ENCODE measurements around the gene AP5Z1.

Gene AP5Z1, protein sequence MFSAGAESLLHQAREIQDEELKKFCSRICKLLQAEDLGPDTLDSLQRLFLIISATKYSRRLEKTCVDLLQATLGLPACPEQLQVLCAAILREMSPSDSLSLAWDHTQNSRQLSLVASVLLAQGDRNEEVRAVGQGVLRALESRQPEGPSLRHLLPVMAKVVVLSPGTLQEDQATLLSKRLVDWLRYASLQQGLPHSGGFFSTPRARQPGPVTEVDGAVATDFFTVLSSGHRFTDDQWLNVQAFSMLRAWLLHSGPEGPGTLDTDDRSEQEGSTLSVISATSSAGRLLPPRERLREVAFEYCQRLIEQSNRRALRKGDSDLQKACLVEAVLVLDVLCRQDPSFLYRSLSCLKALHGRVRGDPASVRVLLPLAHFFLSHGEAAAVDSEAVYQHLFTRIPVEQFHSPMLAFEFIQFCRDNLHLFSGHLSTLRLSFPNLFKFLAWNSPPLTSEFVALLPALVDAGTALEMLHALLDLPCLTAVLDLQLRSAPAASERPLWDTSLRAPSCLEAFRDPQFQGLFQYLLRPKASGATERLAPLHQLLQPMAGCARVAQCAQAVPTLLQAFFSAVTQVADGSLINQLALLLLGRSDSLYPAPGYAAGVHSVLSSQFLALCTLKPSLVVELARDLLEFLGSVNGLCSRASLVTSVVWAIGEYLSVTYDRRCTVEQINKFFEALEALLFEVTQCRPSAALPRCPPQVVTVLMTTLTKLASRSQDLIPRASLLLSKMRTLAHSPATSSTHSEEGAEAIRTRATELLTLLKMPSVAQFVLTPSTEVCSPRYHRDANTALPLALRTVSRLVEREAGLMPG

DNA sequence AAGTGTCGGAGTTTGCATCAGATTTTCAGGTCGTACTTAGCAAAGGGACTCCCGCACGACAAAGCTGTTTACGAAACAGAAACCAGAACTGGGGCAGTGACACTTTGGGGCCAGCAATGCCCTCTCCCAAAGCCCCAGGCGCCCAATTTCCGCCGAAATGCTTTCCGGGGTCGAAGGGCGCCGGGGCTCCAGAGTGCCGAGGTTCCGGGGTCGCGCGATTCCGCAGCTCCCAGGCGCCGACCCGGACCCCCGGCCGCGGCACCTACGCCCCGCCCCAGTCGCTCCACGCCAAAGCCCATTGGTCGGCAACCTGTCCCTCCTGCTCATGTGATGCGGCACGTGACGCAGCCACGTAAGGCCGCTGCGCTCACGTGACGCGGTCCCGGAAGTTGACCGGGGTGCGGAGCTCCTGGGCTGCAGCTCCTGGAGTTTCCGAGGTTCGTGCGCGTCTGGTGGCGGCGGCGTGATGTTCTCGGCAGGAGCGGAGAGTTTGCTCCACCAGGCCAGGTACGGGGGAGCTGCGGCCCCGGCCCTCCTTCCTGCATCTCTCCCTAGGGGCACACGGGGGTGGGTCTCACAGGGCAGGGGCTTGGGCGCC, at the start of gene AP5Z1:
TSS of gene AP5Z1 (plus strand) at position 374 of the 598 bp plus-strand sequence. CDS start at position 467, 93 bp downstream.
- peak; percentile 99 for DNase-seq

DNA sequence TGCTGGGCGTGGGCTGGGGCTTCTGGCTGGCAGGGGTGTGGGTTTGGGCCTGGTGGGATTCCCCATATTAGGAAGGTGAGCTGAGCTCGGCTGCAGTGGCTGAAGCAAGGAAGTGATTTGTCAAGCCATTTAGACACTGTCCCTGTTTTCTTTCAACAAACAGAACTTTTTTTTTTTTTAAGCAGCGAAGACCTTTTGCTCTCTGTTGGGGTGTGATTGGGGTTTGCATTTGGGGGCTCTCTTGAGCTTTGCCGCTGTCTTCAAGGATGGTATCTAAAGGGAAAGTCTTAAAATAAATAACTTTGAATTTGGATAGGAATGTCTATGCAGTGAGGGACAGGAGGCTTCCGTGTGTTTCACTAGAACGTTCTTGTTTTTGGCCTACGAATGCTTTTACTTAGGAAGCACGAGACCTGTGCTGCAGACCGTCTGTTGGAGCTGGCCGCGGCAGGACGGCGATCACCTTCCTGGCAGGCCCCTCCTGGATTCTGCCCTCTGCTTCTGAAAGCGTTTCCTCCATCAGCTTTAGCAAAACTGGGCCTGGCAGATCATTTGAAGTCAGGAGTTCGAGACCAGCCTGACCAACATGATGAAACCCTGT, 49.5 kb upstream of the AP5Z1 start:
- DNase-seq = no peak

DNA sequence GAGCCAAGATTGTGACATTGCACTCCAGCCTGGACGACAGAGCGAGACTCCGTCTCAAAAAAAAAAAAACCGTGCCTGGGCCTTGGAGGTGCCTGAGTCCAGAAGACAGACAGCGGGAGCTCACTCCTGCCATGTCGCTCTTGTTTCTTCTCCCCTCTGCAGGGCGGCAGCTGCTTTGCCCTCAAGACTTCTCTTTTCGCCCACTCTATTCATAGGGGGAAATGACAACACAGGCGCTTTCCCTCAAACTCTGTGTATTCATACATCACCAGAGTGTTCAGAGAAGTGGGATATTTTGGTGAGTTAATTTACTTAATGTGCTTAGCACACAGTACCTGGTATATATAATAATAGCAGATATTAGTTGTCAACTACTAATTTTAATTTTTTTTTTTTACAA, 48.9 kb upstream of the AP5Z1 start:
- DNase-seq = peak; percentile 54

DNA sequence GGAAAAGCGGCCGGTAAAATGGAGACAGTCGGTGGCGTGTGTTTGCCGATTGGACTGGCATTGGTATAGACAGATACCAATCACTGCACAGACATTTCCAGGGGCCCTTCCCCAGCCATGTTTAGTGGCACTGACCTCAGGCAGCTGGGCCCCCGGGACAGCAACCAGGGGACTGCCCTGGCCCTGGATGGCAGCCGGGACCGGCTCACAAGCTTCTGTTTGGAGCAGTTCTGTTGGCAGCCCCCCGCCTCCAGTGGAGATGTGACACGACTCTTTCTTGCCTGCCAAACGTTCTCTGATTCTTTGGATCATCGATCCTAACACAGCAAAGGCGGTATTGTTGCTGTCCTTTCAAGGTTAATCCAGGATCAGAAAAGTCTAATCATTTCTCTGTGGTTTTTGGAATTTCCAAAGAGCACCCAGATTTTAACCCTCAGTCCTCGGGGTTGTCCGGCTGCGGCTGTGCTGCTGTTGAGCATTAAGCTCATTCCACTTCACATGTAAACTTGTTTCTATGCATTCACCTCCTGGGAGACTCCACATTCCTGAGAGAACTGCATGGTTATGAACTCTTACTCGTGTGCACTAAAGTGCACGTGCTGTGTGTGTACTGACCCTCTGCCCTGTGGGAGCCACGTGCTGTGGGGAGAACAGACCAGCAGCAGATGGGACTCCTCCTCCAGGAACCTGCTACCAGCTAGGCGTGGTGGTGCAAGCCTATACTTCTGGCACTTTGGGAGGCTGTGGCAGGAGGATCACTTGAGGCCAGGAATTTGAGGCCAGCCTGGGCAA, 47.3 kb upstream of the AP5Z1 start:
- no peak for DNase-seq

DNA sequence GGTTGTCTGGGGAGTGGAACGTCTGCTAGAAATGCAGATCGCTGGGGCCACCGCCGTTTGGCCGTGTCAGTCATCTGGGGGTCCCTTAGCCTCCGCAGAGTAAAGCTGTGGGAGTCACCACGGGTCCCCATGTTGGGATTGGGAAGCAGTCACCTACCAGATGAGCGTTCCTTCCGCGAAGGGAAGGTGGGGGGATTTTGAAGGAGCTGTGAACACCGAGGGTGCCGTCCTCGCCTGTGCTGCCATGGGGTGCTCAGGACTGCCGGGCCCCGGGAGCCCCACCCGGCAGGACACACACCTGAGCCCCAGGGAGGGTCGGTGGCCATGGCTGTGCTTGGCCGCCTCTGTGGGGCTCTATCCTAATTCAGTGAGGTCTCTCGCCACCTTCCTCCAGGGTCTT, 46.2 kb upstream of the AP5Z1 start:
- no peak for DNase-seq

DNA sequence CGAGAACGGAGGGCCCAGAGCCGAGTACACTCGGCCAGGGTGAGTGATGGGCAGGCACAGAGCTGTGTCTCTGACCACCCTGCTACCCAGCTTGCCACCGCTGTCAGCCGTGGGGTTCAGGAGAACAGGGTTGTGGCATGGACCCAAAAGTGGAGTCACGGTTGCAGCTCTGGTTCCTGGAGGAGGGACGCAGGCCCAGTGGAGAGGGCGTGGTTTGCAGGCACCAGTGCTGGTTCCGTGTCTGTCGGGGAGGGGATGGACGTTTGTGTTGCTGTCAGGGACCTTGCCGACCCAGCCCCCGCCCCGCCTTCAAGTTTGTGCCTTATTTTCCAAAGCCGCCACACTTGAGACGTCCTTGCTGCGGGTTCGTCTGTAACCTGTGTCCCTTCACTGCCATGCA, 45.1 kb upstream of the AP5Z1 start:
- no peak for DNase-seq

DNA sequence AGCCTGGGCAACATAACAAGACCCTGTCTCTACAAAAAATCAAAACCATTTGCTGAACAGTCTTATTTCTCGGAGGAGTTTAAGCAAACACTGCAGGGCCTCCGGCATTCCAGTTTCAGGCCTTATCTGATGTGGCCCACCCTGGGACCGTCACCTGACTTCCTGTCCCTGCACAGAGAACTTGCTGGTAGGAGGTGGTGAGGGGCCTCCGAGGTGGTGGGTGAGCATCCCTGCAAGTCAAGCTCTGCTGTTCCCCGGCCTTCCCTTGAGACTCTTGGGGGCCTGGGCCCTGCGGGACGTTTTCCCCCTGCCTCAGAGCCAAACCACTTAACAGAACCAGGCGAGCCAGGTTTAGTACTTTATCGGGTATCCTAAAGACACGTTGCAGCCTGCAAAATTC, 44.5 kb upstream of the AP5Z1 start:
- DNase-seq = no peak

DNA sequence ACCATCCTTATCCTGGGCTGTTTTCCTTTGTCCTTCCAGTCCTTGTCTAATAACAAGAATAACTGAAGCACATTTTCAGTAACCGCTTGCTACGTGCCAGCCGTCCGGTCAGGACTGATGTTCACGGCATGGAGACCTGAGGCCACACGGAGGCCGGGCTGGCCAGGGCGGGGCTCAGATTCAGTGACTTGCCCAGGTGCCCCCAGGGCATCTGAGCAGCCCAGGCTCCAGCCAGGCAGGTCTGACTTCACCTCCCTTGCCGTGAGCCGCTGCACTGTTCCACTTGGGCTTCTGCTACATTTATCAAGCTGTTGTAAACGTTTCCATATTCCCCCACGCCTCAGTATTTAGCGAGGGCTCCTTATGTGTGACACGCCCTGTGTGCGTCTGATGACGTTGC, 43.6 kb upstream of the AP5Z1 start:
- no peak for DNase-seq

DNA sequence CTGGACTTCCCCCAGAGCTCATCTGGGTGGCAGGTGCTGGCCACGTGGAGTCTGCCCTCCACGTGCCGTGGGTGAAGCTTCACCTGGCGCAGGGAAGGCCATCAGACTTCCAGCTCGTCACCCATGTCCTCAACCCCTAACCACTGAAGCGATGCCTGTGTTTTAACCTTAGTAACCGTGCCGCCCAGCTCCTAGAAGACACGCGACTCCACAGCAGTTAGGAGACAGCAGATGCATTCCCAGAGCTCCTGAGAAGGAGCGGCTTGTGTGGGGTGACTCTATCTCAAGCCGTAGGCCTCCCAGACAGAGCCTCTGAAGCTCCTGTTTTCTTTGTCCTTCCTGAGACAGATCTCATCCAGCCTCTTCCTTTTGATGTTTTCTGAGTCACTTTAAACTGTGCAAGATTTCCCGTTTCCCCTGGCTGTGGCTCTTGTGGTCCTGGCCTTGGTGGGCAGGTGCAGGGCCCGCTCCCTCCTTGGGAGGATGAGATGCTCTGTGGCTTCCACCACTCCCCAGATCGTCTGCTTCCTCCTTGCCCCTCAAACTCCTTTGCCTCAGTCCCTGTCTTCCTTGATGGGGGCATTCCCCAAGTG, 41.4 kb upstream of the AP5Z1 start:
- peak; percentile 31 for DNase-seq

DNA sequence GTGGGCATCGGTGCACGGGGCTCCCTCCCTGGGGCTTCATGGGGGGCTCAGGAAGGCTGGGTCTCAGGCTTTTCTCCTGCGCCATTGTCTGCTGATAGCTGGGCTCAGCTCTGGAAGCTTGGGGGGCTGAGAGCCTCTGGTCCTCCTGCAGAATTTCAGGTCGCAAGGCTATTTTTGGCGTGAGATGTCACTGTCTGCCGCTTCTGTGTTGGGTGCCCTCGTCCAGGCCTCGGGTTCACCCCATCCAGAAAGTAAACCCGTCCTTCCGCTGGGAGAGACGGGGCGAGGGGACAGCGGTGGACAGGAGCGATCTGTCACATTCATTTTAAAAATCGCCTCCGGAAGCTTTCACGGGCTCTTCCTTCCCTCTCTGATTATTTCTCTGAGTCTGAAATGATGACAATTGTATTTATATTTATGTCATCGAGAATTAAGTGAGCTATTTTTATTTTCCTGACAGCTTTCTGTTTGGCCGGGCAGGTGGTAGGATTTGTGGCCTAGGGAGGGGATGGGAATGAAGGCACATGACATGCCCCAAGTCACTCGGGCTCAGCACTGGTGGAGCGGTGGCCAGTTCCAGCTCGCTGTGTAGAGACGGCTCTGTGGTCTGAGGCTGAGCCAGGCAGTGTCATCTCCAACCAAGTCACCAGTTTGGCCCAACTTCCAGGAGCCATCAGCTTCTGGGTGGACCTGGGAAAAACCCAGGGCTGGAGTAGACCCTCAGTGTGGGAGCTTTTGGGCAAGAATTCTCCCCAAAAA, 40.7 kb upstream of the AP5Z1 start:
- DNase-seq = no peak

DNA sequence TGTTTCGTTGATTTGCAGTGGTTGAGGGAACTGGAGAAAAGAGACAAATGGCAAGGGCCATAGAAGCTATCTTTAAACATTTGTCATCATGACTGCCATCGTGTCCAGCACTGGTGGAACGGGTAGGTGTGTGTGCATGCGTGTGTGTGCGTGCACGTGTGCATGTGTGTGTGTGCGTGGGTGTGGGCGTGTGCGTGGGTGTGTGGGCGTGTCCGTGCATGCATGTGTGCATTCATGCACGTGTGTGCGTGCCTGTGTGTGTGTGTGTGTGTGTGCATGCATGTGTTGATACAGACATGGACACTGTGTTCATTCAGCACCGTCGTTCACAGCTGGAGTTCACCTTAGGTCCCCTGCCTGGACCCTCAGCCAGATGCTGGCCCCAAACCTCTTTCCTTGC, 38.1 kb upstream of the AP5Z1 start:
- no peak for DNase-seq

DNA sequence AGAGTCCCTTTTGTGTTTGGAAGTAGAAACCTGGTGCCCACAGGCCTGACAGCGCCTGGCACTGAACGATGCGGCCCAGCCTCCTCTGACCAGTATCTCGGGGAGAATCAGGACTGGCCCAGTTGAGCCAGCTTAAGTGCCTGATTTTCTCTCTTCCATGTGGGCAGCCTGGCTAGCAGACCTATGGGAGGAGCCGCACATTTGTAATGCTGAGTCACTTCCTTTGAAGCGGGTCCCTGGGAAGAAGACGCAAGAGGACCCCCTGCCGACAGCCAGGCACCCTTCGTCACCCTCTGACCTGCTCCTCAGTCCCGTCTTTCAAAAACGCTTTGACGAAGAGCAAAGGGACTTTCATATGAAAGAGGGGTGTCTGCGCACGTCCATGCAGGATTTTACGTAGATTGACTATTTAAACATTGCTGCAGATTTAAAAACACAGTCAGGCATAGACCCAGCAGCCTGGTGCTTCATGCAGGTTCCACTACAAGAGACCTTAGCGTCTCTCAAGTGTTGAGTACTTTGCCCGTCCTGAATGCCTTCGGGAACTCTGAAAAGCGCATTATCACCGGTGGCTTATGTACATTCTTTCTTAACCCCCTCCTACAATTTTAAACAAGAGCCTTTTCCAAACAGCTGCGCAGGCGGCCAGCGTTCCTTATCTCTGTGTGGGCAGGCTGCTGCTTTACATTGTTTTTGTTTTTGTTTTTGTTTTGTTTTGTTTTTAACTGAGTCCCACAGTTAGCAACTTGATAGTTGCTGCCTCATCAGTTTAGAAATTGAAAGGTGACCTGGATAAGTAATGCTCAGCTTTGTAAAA, 36.5 kb upstream of the AP5Z1 start:
- peak; percentile 82 for DNase-seq

DNA sequence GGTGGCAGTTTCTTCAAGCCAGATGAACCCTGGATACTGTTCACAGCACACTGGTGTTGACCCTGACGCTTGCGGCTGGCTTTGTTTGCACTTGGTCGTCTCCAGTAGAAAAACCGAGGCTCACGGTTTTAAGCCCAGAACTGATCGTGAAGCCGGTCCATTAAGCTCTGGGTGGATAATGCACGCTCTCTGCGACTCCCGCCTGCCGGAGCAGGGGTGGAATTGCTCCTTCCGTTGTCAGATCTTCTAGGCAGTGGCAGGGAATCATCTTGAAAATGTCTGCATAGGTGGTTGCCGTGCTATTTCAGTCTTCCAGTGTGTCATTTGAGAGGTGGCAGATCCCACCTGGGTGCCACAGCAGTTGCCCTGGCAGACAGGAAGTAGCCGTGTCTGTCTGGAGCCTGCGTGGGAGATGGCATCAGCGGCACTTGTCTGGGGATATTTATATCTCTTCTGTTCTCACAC, 35.9 kb upstream of the AP5Z1 start:
- DNase-seq = peak; percentile 36

DNA sequence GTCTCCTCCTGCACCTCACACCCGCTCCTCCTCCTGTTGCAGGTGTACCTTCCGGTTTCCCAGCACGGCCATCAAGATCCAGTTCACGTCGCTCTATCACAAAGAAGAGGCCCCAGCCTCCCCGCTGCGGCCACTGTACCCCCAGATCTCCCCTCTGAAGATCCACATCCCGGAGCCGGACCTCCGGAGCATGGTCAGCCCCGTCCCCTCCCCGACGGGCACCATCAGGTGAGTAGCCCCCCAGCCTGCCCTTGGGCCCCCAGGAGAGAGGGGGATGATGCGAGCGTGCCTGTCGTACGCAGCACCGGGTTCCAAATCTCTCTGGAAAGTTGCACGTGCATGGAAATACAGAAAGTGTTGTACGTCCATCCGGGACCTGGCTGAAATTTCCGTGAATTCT, 34.6 kb upstream of the AP5Z1 start:
- DNase-seq = no peak

DNA sequence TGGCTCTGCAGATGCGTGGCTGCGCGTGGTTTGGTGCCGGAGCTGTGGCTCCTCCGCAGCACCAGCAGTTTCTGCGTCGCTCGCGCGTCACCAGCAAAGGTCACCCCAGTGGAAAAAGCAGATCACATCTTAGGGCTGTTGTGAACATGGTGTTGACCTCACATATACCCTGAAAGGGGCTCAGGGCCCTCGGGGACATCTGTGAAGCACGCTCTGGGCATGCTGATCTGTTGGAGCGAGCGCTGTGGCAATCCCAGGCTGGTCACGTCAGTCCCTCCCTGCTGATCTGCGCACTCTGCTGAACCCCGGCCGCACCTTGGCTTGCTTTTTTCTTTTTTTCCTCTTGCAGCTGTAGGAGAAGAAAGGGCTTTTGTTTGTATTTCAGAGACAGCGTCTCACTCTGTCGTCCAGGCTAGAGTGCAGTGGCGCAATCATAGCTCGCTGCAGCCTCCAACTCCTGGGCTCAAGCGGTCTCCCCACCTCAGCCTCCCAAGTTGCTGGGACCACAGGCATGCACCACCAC, 33.3 kb upstream of the AP5Z1 start:
- DNase-seq = no peak

DNA sequence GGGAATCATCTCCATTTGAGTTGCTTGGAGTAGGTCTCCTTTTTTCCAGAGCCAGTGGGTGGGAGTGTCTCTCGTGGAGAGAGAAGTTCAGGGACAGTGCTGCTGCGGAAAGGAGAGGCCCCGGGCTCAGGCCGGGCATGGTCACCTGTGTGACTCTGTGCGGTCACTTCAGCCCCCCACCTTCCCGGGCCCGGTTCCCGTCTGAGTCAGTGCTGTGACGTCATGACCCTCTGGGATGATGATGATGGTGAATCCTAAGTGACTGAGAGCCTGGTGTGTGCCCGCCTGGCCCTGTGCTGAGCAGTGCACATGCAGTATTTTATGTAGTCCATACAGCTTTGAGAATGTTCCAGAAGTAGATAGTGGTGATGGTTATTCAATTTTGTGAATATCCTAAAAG, 32.6 kb upstream of the AP5Z1 start:
- no peak for DNase-seq

DNA sequence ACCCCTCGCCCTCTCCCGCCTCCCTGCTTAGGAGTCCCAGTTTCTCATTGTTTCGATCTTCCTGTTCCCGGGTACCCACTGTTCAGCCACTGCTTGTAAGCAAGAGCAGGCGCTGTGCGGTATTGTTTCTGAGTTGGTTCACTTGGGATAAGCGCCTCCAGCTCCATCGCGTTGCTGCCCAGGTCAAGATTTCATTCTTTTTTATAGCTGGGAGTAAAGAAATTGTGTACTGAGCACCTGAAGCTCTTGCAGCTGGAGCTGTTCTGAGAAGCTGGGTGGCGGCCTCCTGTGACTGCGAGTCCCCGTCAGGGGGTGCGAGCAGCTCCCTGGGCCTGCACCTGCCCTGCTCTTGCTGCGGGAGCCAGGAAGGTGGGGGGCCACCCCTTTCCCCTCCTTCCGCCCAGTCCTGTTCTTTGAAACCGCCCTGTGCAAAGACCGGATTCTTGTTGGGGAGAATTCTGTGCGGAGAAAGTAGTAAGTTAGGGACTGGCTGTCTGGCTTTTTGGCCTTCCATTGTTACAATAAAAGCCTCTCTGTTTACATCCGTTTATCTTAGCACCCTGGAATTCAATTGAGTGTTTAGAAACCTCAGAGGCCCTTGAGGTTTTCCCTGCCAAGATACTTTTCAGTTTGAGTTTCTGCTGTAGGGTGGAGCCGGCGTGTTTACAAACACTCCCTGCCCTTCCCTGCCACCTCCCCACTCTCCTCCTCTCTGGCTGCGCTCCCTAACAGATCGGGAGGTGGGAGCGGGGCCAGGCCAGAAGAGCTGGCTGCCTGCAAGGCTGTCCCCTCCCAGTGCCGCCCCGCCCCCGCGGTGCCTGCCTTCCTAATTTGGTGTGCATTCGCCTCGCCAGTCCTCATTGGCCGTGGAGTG, 30.8 kb upstream of the AP5Z1 start:
- DNase-seq = peak; percentile 95

DNA sequence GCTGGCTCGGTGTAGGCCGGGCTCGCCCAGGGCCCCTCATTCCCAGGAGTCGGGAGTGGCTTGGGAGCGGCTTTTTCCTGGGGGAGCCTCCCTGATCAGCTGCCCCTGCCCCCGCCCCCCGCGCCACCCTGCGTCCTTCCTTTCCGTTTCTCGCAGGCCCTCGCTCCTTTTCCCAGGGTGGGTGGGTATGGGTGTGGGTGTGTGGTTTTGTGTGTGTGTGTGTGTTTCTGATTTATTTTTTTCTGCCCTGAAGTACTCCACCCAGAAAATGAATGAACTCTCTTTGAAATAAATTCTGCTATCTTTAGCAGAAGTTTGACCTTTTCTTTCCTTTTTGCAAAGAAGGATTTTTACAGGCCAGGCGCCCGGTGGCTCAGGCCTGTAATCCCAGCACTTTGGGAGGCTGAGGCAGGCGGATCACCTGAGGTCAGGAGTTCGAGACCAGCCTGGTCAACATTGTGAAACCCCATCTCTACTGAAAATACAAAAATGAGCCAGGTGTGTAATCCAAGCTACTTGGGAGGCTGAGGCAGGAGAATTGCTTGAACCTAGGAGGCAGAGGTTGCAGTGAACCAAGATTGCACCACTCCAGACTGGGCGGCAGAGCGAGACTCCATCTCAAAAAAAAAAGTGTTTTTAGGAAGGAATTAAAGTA, 30.0 kb upstream of the AP5Z1 start:
- no peak for DNase-seq
